ENCODE measurements around the gene TBX10.

TBX10 gene

GRCh38 chr11:67635231-67635521 is 4.4 kb downstream of the TBX10 start:
- no peak overlapping the region for H2BK5ac ChIP-seq (ENCODE audit: low read length)
- H3K23ac ChIP-seq (ENCODE audit: low read depth, low read length, poor library complexity) = no peak overlapping the region
- H2BK15ac ChIP-seq (ENCODE audit: low read length) = no peak overlapping the region
- H3K27me3 ChIP-seq (ENCODE audit: control insufficient read depth in 3 of 3, insufficient read depth in 3 of 3, low read depth in 1 of 3, low read length in 3 of 3) = peaks cover 0 to 2% (median 1%) of the 10 kb centered on the region in 3 experiments
- H3K4me1 ChIP-seq (ENCODE audit: control insufficient read depth in 2 of 2, insufficient read depth in 1 of 2, low read depth in 1 of 2, low read length in 2 of 2) = peaks cover 12 to 17% of the 10 kb centered on the region in 2 donors
- peak overlapping the region; percentile 20 for H2AK5ac ChIP-seq (ENCODE audit: low read depth, low read length)
- no peak overlapping the region for H3K4me3 ChIP-seq (ENCODE audit: low read length in 2 of 2)
- no peak overlapping the region for H2BK12ac ChIP-seq (ENCODE audit: low read length)
- no peak overlapping the region for H4K91ac ChIP-seq (ENCODE audit: low read depth, low read length, poor library complexity)
- no peaks in the 10 kb centered on the region for H3K79me1 ChIP-seq (ENCODE audit: low read depth, low read length)
- H3K27ac ChIP-seq (replicated peaks; ENCODE audit: low read length) = no peak overlapping the region
- H4K8ac ChIP-seq (ENCODE audit: low read depth, low read length) = no peak overlapping the region
- H3K36me3 ChIP-seq (replicated peaks in 1 of 2; ENCODE audit: control insufficient read depth in 2 of 2, insufficient read depth in 2 of 2, low read length in 2 of 2) = no peaks in the 10 kb centered on the region
- no CpG with 5 or more reads among the region's 4 CpGs for WGBS, 2 donors (ENCODE audit: extremely low coverage in 2 of 2, insufficient read length in 2 of 2, insufficient replicate concordance in 1 of 2)
- H3K14ac ChIP-seq (ENCODE audit: low read length) = no peak overlapping the region
- H3K9ac ChIP-seq (ENCODE audit: low read depth, low read length, poor library complexity) = no peak overlapping the region
- peaks cover 0 to under 1% of the 10 kb centered on the region in 2 donors for H3K9me3 ChIP-seq (replicated peaks in 1 of 2; ENCODE audit: control insufficient read depth in 2 of 2, insufficient read depth in 1 of 2, low read depth in 1 of 2, low read length in 2 of 2)
- no peak for DNase-seq (ENCODE audit: low spot score)
- peak overlapping the region; percentile 61 for H3K4ac ChIP-seq (ENCODE audit: low read length)
- H3K4me2 ChIP-seq (ENCODE audit: insufficient read depth, low read length, poor library complexity, severe bottlenecking) = no peak overlapping the region
- H3K18ac ChIP-seq (ENCODE audit: low read length) = no peak overlapping the region
- H2BK120ac ChIP-seq (ENCODE audit: low read depth, low read length) = no peak overlapping the region
- H2AFZ ChIP-seq (ENCODE audit: low read length) = no peak overlapping the region

- peak overlapping the region; percentile 72 for H4K91ac ChIP-seq (ENCODE audit: low read depth, low read length, poor library complexity)
- DNase-seq (ENCODE audit: low spot score) = no peak
- H4K8ac ChIP-seq (ENCODE audit: low read depth, low read length) = no peak overlapping the region
- peak overlapping the region; percentile 6 for H2BK5ac ChIP-seq (ENCODE audit: low read length)
- peak overlapping the region; percentile 89 for H2BK15ac ChIP-seq (ENCODE audit: low read length)
- no peak overlapping the region for H2AFZ ChIP-seq (ENCODE audit: low read length)
- H3K4me1 ChIP-seq (ENCODE audit: control insufficient read depth in 2 of 2, insufficient read depth in 1 of 2, low read depth in 1 of 2, low read length in 2 of 2) = peaks cover 8 to 17% of the 10 kb centered on the region in 2 donors
- H2BK12ac ChIP-seq (ENCODE audit: low read length) = peak overlapping the region; percentile 93
- H3K36me3 ChIP-seq (replicated peaks in 1 of 2; ENCODE audit: control insufficient read depth in 2 of 2, insufficient read depth in 2 of 2, low read length in 2 of 2) = no peaks in the 10 kb centered on the region
- H3K9ac ChIP-seq (ENCODE audit: low read depth, low read length, poor library complexity) = peak overlapping the region; percentile 60
- no peaks in the 10 kb centered on the region for H3K79me1 ChIP-seq (ENCODE audit: low read depth, low read length)
- WGBS, 2 donors (ENCODE audit: extremely low coverage in 2 of 2, insufficient read length in 2 of 2, insufficient replicate concordance in 1 of 2) = no CpG with 5 or more reads among the region's 20 CpGs
- H3K27ac ChIP-seq (replicated peaks; ENCODE audit: low read length) = no peak overlapping the region
- H2AK5ac ChIP-seq (ENCODE audit: low read depth, low read length) = peak overlapping the region; percentile 48
- H3K4ac ChIP-seq (ENCODE audit: low read length) = peak overlapping the region; percentile 90
- no peak overlapping the region for H3K4me3 ChIP-seq (ENCODE audit: low read length in 2 of 2)
- no peak overlapping the region for H3K4me2 ChIP-seq (ENCODE audit: insufficient read depth, low read length, poor library complexity, severe bottlenecking)
- no peak overlapping the region for H2BK120ac ChIP-seq (ENCODE audit: low read depth, low read length)
- peaks cover 0 to 2% (median 0%) of the 10 kb centered on the region in 3 experiments for H3K27me3 ChIP-seq (ENCODE audit: control insufficient read depth in 3 of 3, insufficient read depth in 3 of 3, low read depth in 1 of 3, low read length in 3 of 3)
- H3K14ac ChIP-seq (ENCODE audit: low read length) = peak overlapping the region; percentile 27
- peak overlapping the region; percentile 91 for H3K23ac ChIP-seq (ENCODE audit: low read depth, low read length, poor library complexity)
- peak overlapping the region; percentile 90 for H3K18ac ChIP-seq (ENCODE audit: low read length)
- H3K9me3 ChIP-seq (replicated peaks in 1 of 2; ENCODE audit: control insufficient read depth in 2 of 2, insufficient read depth in 1 of 2, low read depth in 1 of 2, low read length in 2 of 2) = no peaks in the 10 kb centered on the region
These were observed 5.0 kb downstream of the TBX10 start for GRCh38 chr11:67634366-67635230.

GRCh38 chr11:67633758-67634365 is 5.7 kb downstream of the TBX10 start:
- H3K4me2 ChIP-seq (ENCODE audit: insufficient read depth, low read length, poor library complexity, severe bottlenecking) = no peak overlapping the region
- peaks cover 6 to 18% of the 10 kb centered on the region in 2 donors for H3K4me1 ChIP-seq (ENCODE audit: control insufficient read depth in 2 of 2, insufficient read depth in 1 of 2, low read depth in 1 of 2, low read length in 2 of 2)
- no peaks in the 10 kb centered on the region for H3K9me3 ChIP-seq (replicated peaks in 1 of 2; ENCODE audit: control insufficient read depth in 2 of 2, insufficient read depth in 1 of 2, low read depth in 1 of 2, low read length in 2 of 2)
- peak overlapping the region; percentile 93 for H2BK12ac ChIP-seq (ENCODE audit: low read length)
- peak overlapping the region; percentile 55 for H3K23ac ChIP-seq (ENCODE audit: low read depth, low read length, poor library complexity)
- no peak overlapping the region for H3K9ac ChIP-seq (ENCODE audit: low read depth, low read length, poor library complexity)
- no peak overlapping the region for H3K27ac ChIP-seq (replicated peaks; ENCODE audit: low read length)
- no peaks in the 10 kb centered on the region for H3K36me3 ChIP-seq (replicated peaks in 1 of 2; ENCODE audit: control insufficient read depth in 2 of 2, insufficient read depth in 2 of 2, low read length in 2 of 2)
- H3K27me3 ChIP-seq (ENCODE audit: control insufficient read depth in 3 of 3, insufficient read depth in 3 of 3, low read depth in 1 of 3, low read length in 3 of 3) = peaks cover 0 to 2% (median 0%) of the 10 kb centered on the region in 3 experiments
- no peaks in the 10 kb centered on the region for H3K79me1 ChIP-seq (ENCODE audit: low read depth, low read length)
- H2BK5ac ChIP-seq (ENCODE audit: low read length) = peak overlapping the region; percentile 6
- H3K18ac ChIP-seq (ENCODE audit: low read length) = peak overlapping the region; percentile 79
- no peak overlapping the region for H2AFZ ChIP-seq (ENCODE audit: low read length)
- H4K8ac ChIP-seq (ENCODE audit: low read depth, low read length) = no peak overlapping the region
- peak overlapping the region; percentile 7 for H2BK15ac ChIP-seq (ENCODE audit: low read length)
- no peak for DNase-seq (ENCODE audit: low spot score)
- no peak overlapping the region for H2BK120ac ChIP-seq (ENCODE audit: low read depth, low read length)
- H3K4me3 ChIP-seq (ENCODE audit: low read length in 2 of 2) = no peak overlapping the region
- no peak overlapping the region for H4K91ac ChIP-seq (ENCODE audit: low read depth, low read length, poor library complexity)
- H3K4ac ChIP-seq (ENCODE audit: low read length) = peak overlapping the region; percentile 90
- no peak overlapping the region for H3K14ac ChIP-seq (ENCODE audit: low read length)
- peak overlapping the region; percentile 48 for H2AK5ac ChIP-seq (ENCODE audit: low read depth, low read length)
- no CpG with 5 or more reads among the region's 22 CpGs for WGBS, 2 donors (ENCODE audit: extremely low coverage in 2 of 2, insufficient read length in 2 of 2, insufficient replicate concordance in 1 of 2)

All from neuronal stem cell (in vitro differentiated cells).